Measurements from ENCODE around the gene FBXO31.
"Not testable (repeated sequence)": the region's sequence is repeated elsewhere in the genome, so short reads cannot be mapped to it uniquely, and the experiment has no call there.

The FBXO31 gene

GRCh38 chr16:87367529-87367928 is 16.0 kb downstream of the FBXO31 start:
- no peaks in the 10 kb centered on the region for H3K27me3 ChIP-seq (ENCODE audit: insufficient read depth, low read length)
- H3K27ac ChIP-seq (ENCODE audit: low read length), result no peak overlapping the region
- 0 out of 2 replicates have a peak, but pooled peaks cover 3% of the 10 kb centered on the region for H3K4me1 ChIP-seq (ENCODE audit: insufficient read depth, low read length)
- H3K36me3 ChIP-seq (ENCODE audit: insufficient read depth, low read depth, low read length), result no peaks in the 10 kb centered on the region
- no peak overlapping the region for H3K9ac ChIP-seq (ENCODE audit: low read depth, low read length)
- no peaks in the 10 kb centered on the region for H3K9me3 ChIP-seq (ENCODE audit: insufficient read depth, low read depth, low read length)
- no peak overlapping the region for H3K4me3 ChIP-seq (ENCODE audit: low read length)

GRCh38 chr16:87366930-87367329 is 16.6 kb downstream of the FBXO31 start:
- H3K4me3 ChIP-seq (ENCODE audit: low read length), result no peak overlapping the region

GRCh38 chr16:87366288-87366687 is 17.3 kb downstream of the FBXO31 start:
- no peak overlapping the region for H3K9ac ChIP-seq (ENCODE audit: low read depth, low read length)
- no peaks in the 10 kb centered on the region for H3K36me3 ChIP-seq (ENCODE audit: insufficient read depth, low read depth, low read length)
- no peaks in the 10 kb centered on the region for H3K27me3 ChIP-seq (ENCODE audit: insufficient read depth, low read length)
- H3K27ac ChIP-seq (ENCODE audit: low read length), result no peak overlapping the region
- H3K4me3 ChIP-seq (ENCODE audit: low read length), result no peak overlapping the region
- H3K9me3 ChIP-seq (ENCODE audit: insufficient read depth, low read depth, low read length), result no peaks in the 10 kb centered on the region
- H3K4me1 ChIP-seq (ENCODE audit: insufficient read depth, low read length), result 0 out of 2 replicates have a peak, but pooled peaks cover 3% of the 10 kb centered on the region

More at GRCh38 chr16:87366930-87367329, 16.6 kb downstream of the FBXO31 start:
- Histone ChIP-seq H3K9me3 (ENCODE audit: insufficient read depth, low read depth, low read length) (no peaks in the 10 kb centered on the region), H3K27me3 (ENCODE audit: insufficient read depth, low read length) (no peaks in the 10 kb centered on the region), H3K9ac (ENCODE audit: low read depth, low read length) (no peak overlapping the region), H3K4me1 (ENCODE audit: insufficient read depth, low read length) (0 out of 2 replicates have a peak, but pooled peaks cover 3% of the 10 kb centered on the region), H3K36me3 (ENCODE audit: insufficient read depth, low read depth, low read length) (no peaks in the 10 kb centered on the region), H3K27ac (ENCODE audit: low read length) (no peak overlapping the region)

- no peaks in the 10 kb centered on the region for H3K27me3 ChIP-seq (ENCODE audit: insufficient read depth, low read length)
- no peak overlapping the region for H3K9ac ChIP-seq (ENCODE audit: low read depth, low read length)
- H3K9me3 ChIP-seq (ENCODE audit: insufficient read depth, low read depth, low read length), result no peaks in the 10 kb centered on the region
- H3K36me3 ChIP-seq (ENCODE audit: insufficient read depth, low read depth, low read length), result peaks cover 4% of the 10 kb centered on the region; the same call in 1 of the 2 replicates
- H3K4me3 ChIP-seq (ENCODE audit: low read length), result no peak overlapping the region
- 0 out of 2 replicates have a peak, but pooled peaks cover 3% of the 10 kb centered on the region for H3K4me1 ChIP-seq (ENCODE audit: insufficient read depth, low read length)
- no peak overlapping the region for H3K27ac ChIP-seq (ENCODE audit: low read length)
Observed at GRCh38 chr16:87365021-87365713, 18.4 kb downstream of the FBXO31 start.

- H3K27ac ChIP-seq (ENCODE audit: low read length), result no peak overlapping the region
- peaks cover 17% of the 10 kb centered on the region for H3K36me3 ChIP-seq (ENCODE audit: insufficient read depth, low read depth, low read length)
- H3K9me3 ChIP-seq (ENCODE audit: insufficient read depth, low read depth, low read length), result no peaks in the 10 kb centered on the region
- H3K4me1 ChIP-seq (ENCODE audit: insufficient read depth, low read length), result no peaks in the 10 kb centered on the region
- H3K27me3 ChIP-seq (ENCODE audit: insufficient read depth, low read length), result no peaks in the 10 kb centered on the region
- H3K9ac ChIP-seq (ENCODE audit: low read depth, low read length), result no peak overlapping the region
- no peak overlapping the region for H3K4me3 ChIP-seq (ENCODE audit: low read length)
Observed at GRCh38 chr16:87363771-87364455, 19.7 kb downstream of the FBXO31 start.

- H3K4me3 ChIP-seq (ENCODE audit: low read length); H3K9me3 ChIP-seq (ENCODE audit: insufficient read depth, low read depth, low read length); H3K27me3 ChIP-seq (ENCODE audit: insufficient read depth, low read length); H3K27ac ChIP-seq (ENCODE audit: low read length); H3K9ac ChIP-seq (ENCODE audit: low read depth, low read length); H3K4me1 ChIP-seq (ENCODE audit: insufficient read depth, low read length): not testable (repeated sequence)
- H3K36me3 ChIP-seq (ENCODE audit: insufficient read depth, low read depth, low read length), result peaks cover 26% of the 10 kb centered on the region
Observed at GRCh38 chr16:87362828-87363559, 20.6 kb downstream of the FBXO31 start.

- H3K9me3 ChIP-seq (ENCODE audit: insufficient read depth, low read depth, low read length), result no peaks in the 10 kb centered on the region
- H3K36me3 ChIP-seq (ENCODE audit: insufficient read depth, low read depth, low read length), result peaks cover 29% of the 10 kb centered on the region
- no peaks in the 10 kb centered on the region for H3K4me1 ChIP-seq (ENCODE audit: insufficient read depth, low read length)
- no peak overlapping the region for H3K4me3 ChIP-seq (ENCODE audit: low read length)
- H3K27ac ChIP-seq (ENCODE audit: low read length), result no peak overlapping the region
- no peaks in the 10 kb centered on the region for H3K27me3 ChIP-seq (ENCODE audit: insufficient read depth, low read length)
- no peak overlapping the region for H3K9ac ChIP-seq (ENCODE audit: low read depth, low read length)
Observed at GRCh38 chr16:87361916-87362619, 21.5 kb downstream of the FBXO31 start.

- H3K9ac ChIP-seq (ENCODE audit: low read depth, low read length), result no peak overlapping the region
- H3K27ac ChIP-seq (ENCODE audit: low read length), result no peak overlapping the region
- peaks cover 29% of the 10 kb centered on the region for H3K36me3 ChIP-seq (ENCODE audit: insufficient read depth, low read depth, low read length)
- no peak overlapping the region for H3K4me3 ChIP-seq (ENCODE audit: low read length)
- no peaks in the 10 kb centered on the region for H3K9me3 ChIP-seq (ENCODE audit: insufficient read depth, low read depth, low read length)
- no peaks in the 10 kb centered on the region for H3K4me1 ChIP-seq (ENCODE audit: insufficient read depth, low read length)
- H3K27me3 ChIP-seq (ENCODE audit: insufficient read depth, low read length), result no peaks in the 10 kb centered on the region
Observed at GRCh38 chr16:87360862-87361610, 22.5 kb downstream of the FBXO31 start.

- Histone ChIP-seq H3K27ac (ENCODE audit: low read length) (no peak overlapping the region), H3K4me1 (ENCODE audit: insufficient read depth, low read length) (no peaks in the 10 kb centered on the region), H3K27me3 (ENCODE audit: insufficient read depth, low read length) (no peaks in the 10 kb centered on the region), H3K4me3 (ENCODE audit: low read length) (no peak overlapping the region), H3K9ac (ENCODE audit: low read depth, low read length) (no peak overlapping the region), H3K36me3 (ENCODE audit: insufficient read depth, low read depth, low read length) (peaks cover 29% of the 10 kb centered on the region), H3K9me3 (ENCODE audit: insufficient read depth, low read depth, low read length) (no peaks in the 10 kb centered on the region)
Observed at GRCh38 chr16:87359121-87359520, 24.5 kb downstream of the FBXO31 start.

- H3K4me1 ChIP-seq (ENCODE audit: insufficient read depth, low read length), result no peaks in the 10 kb centered on the region
- no peaks in the 10 kb centered on the region for H3K9me3 ChIP-seq (ENCODE audit: insufficient read depth, low read depth, low read length)
- no peak overlapping the region for H3K27ac ChIP-seq (ENCODE audit: low read length)
- H3K36me3 ChIP-seq (ENCODE audit: insufficient read depth, low read depth, low read length), result peaks cover 29% of the 10 kb centered on the region
- no peak overlapping the region for H3K4me3 ChIP-seq (ENCODE audit: low read length)
- H3K27me3 ChIP-seq (ENCODE audit: insufficient read depth, low read length), result no peaks in the 10 kb centered on the region
- no peak overlapping the region for H3K9ac ChIP-seq (ENCODE audit: low read depth, low read length)
Observed at GRCh38 chr16:87358696-87359095, 24.9 kb downstream of the FBXO31 start.

GRCh38 chr16:87358250-87358649 is 25.3 kb downstream of the FBXO31 start:
- Histone ChIP-seq H3K27me3 (ENCODE audit: insufficient read depth, low read length) (no peaks in the 10 kb centered on the region), H3K9ac (ENCODE audit: low read depth, low read length) (no peak overlapping the region), H3K4me3 (ENCODE audit: low read length) (no peak overlapping the region), H3K9me3 (ENCODE audit: insufficient read depth, low read depth, low read length) (no peaks in the 10 kb centered on the region), H3K4me1 (ENCODE audit: insufficient read depth, low read length) (no peaks in the 10 kb centered on the region), H3K27ac (ENCODE audit: low read length) (no peak overlapping the region), H3K36me3 (ENCODE audit: insufficient read depth, low read depth, low read length) (peaks cover 29% of the 10 kb centered on the region)

Data from iPS-20b (cell line).